A549 (cell line): ENCODE data around the gene TBR1. TPM values are rescaled to one million over a fixed set of nuclear protein-coding genes. Genes with fewer than 3 reads are reported as not detected.

ENCODE experiments used
- ATAC-seq, 2 experiments: fragments of 200-7000 bp in 1 of 2; fragments of >200 bp in 1 of 2; cut with Nextera tagmentation in 1 of 2; cut with Tn5 transposase in 1 of 2; 3 replicates each; pipeline versions ENCODE4 v1.8.0 to v1.9.1; 2018 to 2020; ENCODE audit warnings: mild to moderate bottlenecking in 1 of 2, moderate library complexity in 1 of 2
- CTCF ChIA-PET: fragments of 300-600 bp; sonication (Branson Sonifier 250); formaldehyde crosslinking; extraction: SDS; loops from one replicate; lab custom pipeline; 2021; ENCODE audit warnings: antibody characterized with exemption, inconsistent platforms; lab: Yijun Ruan, JAX
- POLR2A ChIA-PET: fragments of 350-600 bp; formaldehyde crosslinking; extraction: SDS; loops from one replicate; lab custom pipeline; 2021; ENCODE audit warnings: antibody characterized with exemption, inconsistent platforms; lab: Yijun Ruan, JAX
- DNase-seq, 2 experiments: peaks; one replicate each; pipeline versions ENCODE4 v3.0.0 to v3.0.0-alpha.2; 2011 to 2016; ENCODE audit warnings: low read depth in 1 of 2, low spot score in 1 of 2
- FAIRE-seq: peaks from 2 replicates; lab custom pipeline; 2011; peaks lifted over from hg19 to GRCh38; lab: Jason Lieb, UNC
- H3K27ac ChIP-seq, 2 experiments: fragments of >200 bp; sonication (Bioruptor Twin); formaldehyde crosslinking; 3 replicates each; pipeline ENCODE4 v1.5.1; 2016 to 2017
- H3K4me1 ChIP-seq: fragments of >200 bp; sonication (Bioruptor Twin); formaldehyde crosslinking; 3 replicates; pipeline ENCODE4 v1.6.1; 2016
- H3K4me2 ChIP-seq: fragments of >200 bp; sonication (Bioruptor Twin); formaldehyde crosslinking; 3 replicates; pipeline ENCODE4 v1.6.1; 2016
- H3K4me3 ChIP-seq: fragments of >200 bp; sonication (Bioruptor Twin); formaldehyde crosslinking; 3 replicates; pipeline ENCODE4 v1.5.1; 2016
- H3K9me3 ChIP-seq: fragments of >200 bp; sonication (Bioruptor Twin); formaldehyde crosslinking; 3 replicates; pipeline ENCODE4 v1.6.1; 2016
- BHLHE40 ChIP-seq: IDR thresholded peaks from 2 replicates; pipeline ENCODE4 v1.6.1; 2012; ENCODE audit warnings: low read depth, low read length, inconsistent platforms
- CBX2 ChIP-seq: fragments of 200-600 bp; sonication (generic); IDR thresholded peaks from 2 replicates; pipeline ENCODE4 v1.6.1; 2016; ENCODE audit warnings: low read depth, mild to moderate bottlenecking, borderline replicate concordance
- CBX8 ChIP-seq: fragments of 200-600 bp; sonication (generic); IDR thresholded peaks from 2 replicates; pipeline ENCODE4 v1.6.1; 2016
- E2F6 ChIP-seq: IDR thresholded peaks from 2 replicates; pipeline ENCODE4 v1.6.1; 2012; ENCODE audit warnings: low read depth, borderline replicate concordance
- EHF ChIP-seq: fragments of 250-450 bp; sonication (Bioruptor Pico); IDR thresholded peaks from 2 replicates; pipeline ENCODE4 v1.5.0; 2020; ENCODE audit warnings: mild to moderate bottlenecking
- EHMT2 ChIP-seq: fragments of 200-600 bp; sonication (generic); IDR thresholded peaks from 2 replicates; pipeline ENCODE4 v1.6.1; 2016; ENCODE audit warnings: antibody characterized with exemption, low read depth, mild to moderate bottlenecking, moderate library complexity
- FOXS1 ChIP-seq: fragments of 250-450 bp; sonication (Bioruptor Pico); IDR thresholded peaks from 2 replicates; pipeline ENCODE4 v1.5.0; 2020; ENCODE audit warnings: mild to moderate bottlenecking, moderate library complexity
- GATA3 ChIP-seq: IDR thresholded peaks from 2 replicates; pipeline ENCODE4 v1.6.1; 2012; ENCODE audit warnings: borderline replicate concordance
- HDAC2 ChIP-seq: fragments of 200-600 bp; sonication (generic); IDR thresholded peaks from 2 replicates; pipeline ENCODE4 v1.6.1; 2016
- HOXB13 ChIP-seq: fragments of 250-450 bp; sonication (Bioruptor Pico); IDR thresholded peaks from 2 replicates; pipeline ENCODE4 v1.5.0; 2020; ENCODE audit warnings: low read depth, mild to moderate bottlenecking, moderate library complexity
- JUN ChIP-seq, 2 experiments: fragments of >200 bp; sonication (Bioruptor Twin); formaldehyde crosslinking; IDR thresholded peaks; 2 replicates in 1 of 2; 3 replicates in 1 of 2; pipeline ENCODE4 v1.6.1; 2016 to 2017
- MAFK ChIP-seq: fragments of 450-650 bp; IDR thresholded peaks from 2 replicates; pipeline ENCODE4 v1.6.1; 2014; ENCODE audit not compliant: partially characterized antibody
- MYC ChIP-seq: IDR thresholded peaks from 2 replicates; pipeline ENCODE4 v1.6.1; 2012; ENCODE audit warnings: mild to moderate bottlenecking, inconsistent platforms, low read length, improper control_type of control experiment, borderline replicate concordance
- NPAS2 ChIP-seq: fragments of 250-450 bp; sonication (Bioruptor Pico); IDR thresholded peaks from 2 replicates; pipeline ENCODE4 v1.8.0; 2022; ENCODE audit warnings: mild to moderate bottlenecking, moderate library complexity, borderline replicate concordance
- POLR2A ChIP-seq: IDR thresholded peaks from 2 replicates; pipeline ENCODE4 v1.6.1; 2012; ENCODE audit warnings: mild to moderate bottlenecking, low read length
- POLR2AphosphoS2 ChIP-seq: conservative IDR thresholded peaks from 2 replicates; pipeline ENCODE4 v1.6.1; 2012; ENCODE audit warnings: low read length, improper control_type of control experiment, inconsistent platforms
- RCOR1 ChIP-seq: fragments of 150-350 bp; IDR thresholded peaks from 2 replicates; pipeline ENCODE4 v1.6.1; 2014; ENCODE audit warnings: antibody characterized with exemption, low read length, low read depth
- RFX5 ChIP-seq: fragments of 450-650 bp; IDR thresholded peaks from 2 replicates; pipeline ENCODE4 v1.7.1; 2014; ENCODE audit warnings: antibody characterized with exemption, mild to moderate bottlenecking, moderate library complexity
- RNF2 ChIP-seq: fragments of 200-600 bp; sonication (generic); IDR thresholded peaks from 2 replicates; pipeline ENCODE4 v1.6.1; 2016; ENCODE audit warnings: low read depth, mild to moderate bottlenecking, antibody characterized with exemption, moderate library complexity, borderline replicate concordance
- SREBF2 ChIP-seq: fragments of 450-650 bp; IDR thresholded peaks from 2 replicates; pipeline ENCODE4 v1.6.1; 2014; ENCODE audit warnings: mild to moderate bottlenecking, moderate library complexity
- TFCP2L1 ChIP-seq: fragments of 250-450 bp; sonication (Bioruptor Pico); IDR thresholded peaks from 2 replicates; pipeline ENCODE4 v1.5.0; 2021; ENCODE audit warnings: mild to moderate bottlenecking
- WGBS: methylation state at CpG from one replicate; pipeline ENCODE4 v1.1.6; 2017; ENCODE audit errors: missing lambda C conversion rate; 5-methylcytosine and 5-hydroxymethylcytosine counted together
- polyA plus RNA-seq, 4 experiments: library from polyadenylated mRNA; depleted of rRNA in 3 of 4; stranded (reverse); fragments of >200 nt; fragmentation: RNase III in 1 of 4; extraction: RNeasy Plus Mini Kit Qiagen cat#74134 plus additional on column Dnase treatment in 1 of 4; gene quantifications; 2 replicates in 3 of 4; 3 replicates in 1 of 4; pipeline ENCODE4 v1.2.3, GENCODE V29; 2011 to 2017
- TF ChIP-seq, protein P1 (sequence below): fragments of >200 bp; sonication (Bioruptor Twin); formaldehyde crosslinking; IDR thresholded peaks from 3 replicates; pipeline ENCODE4 v1.6.1; 2016
- TF ChIP-seq, protein P2 (sequence below): IDR thresholded peaks from 2 replicates; pipeline ENCODE4 v1.6.1; 2012
- TF ChIP-seq, protein P3 (sequence below): fragments of 250-450 bp; sonication (Bioruptor Pico); IDR thresholded peaks from 2 replicates; pipeline ENCODE4 v1.5.0; 2020; ENCODE audit warnings: low read depth, mild to moderate bottlenecking, moderate library complexity
- TF ChIP-seq, protein P4 (sequence below): fragments of 150-350 bp; IDR thresholded peaks from 2 replicates; pipeline ENCODE4 v1.6.1; 2014; ENCODE audit warnings: low read depth, mild to moderate bottlenecking, low read length

TBR1 gene
- polyA plus RNA-seq, 2 of the 4 experiments (the other 2 are of a cell fraction): 0.01 to 0.09 TPM

DNA sequence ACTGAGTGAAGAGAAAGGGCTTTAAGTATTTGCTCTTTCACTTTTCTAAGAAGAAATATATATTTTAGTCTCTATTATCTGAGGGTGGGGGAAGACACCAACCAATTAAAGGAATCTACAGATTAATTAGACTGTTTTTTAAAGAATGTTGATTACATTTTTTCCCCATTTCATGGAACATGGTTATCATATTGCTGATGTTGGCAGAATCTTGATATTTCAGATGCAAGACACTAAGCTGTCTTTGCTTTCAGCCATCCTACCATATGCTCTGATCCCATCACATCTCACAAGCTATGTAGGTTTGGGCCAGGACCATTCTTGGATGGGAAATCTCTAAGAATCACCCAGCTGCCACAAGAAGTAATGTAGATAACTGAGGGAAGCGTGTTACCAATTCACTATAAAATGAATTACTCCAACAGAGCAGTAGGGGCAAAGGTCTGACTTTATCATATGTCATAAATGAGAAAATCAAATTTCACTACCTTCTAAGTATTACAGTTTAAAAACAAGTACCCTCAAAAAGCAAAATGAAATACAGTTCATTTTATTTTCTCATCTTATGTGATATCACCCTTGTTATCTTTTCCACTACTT, 6.7 kb upstream of the TBR1 start:
- CTCF ChIA-PET: no interaction called here
- no peak for ATAC-seq

GRCh38 chr2:161412346-161412745, 3.8 kb upstream of the TBR1 start:
- no peak for DNase-seq
- TF ChIP-seq HOXB13 (no peak), POLR2AphosphoS2 (no peak), POLR2A (no peak), E2F6 (no peak), EHMT2 (no peak), SREBF2 (no peak), CBX2 (no peak), TFCP2L1 (CRISPR knock-in tag) (no peak), RFX5 (no peak), NPAS2 (CRISPR knock-in tag) (no peak), EHF (CRISPR knock-in tag) (no peak), FOXS1 (CRISPR knock-in tag) (no peak)
- TF ChIP-seq, protein P1, sequence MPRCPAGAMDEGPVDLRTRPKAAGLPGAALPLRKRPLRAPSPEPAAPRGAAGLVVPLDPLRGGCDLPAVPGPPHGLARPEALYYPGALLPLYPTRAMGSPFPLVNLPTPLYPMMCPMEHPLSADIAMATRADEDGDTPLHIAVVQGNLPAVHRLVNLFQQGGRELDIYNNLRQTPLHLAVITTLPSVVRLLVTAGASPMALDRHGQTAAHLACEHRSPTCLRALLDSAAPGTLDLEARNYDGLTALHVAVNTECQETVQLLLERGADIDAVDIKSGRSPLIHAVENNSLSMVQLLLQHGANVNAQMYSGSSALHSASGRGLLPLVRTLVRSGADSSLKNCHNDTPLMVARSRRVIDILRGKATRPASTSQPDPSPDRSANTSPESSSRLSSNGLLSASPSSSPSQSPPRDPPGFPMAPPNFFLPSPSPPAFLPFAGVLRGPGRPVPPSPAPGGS: no peak
- TF ChIP-seq, protein P2, sequence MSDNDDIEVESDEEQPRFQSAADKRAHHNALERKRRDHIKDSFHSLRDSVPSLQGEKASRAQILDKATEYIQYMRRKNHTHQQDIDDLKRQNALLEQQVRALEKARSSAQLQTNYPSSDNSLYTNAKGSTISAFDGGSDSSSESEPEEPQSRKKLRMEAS: no peak
- TF ChIP-seq, protein P3, sequence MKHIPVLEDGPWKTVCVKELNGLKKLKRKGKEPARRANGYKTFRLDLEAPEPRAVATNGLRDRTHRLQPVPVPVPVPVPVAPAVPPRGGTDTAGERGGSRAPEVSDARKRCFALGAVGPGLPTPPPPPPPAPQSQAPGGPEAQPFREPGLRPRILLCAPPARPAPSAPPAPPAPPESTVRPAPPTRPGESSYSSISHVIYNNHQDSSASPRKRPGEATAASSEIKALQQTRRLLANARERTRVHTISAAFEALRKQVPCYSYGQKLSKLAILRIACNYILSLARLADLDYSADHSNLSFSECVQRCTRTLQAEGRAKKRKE (CRISPR knock-in tag): no peak
- TF ChIP-seq, all 56 proteins: peak for 0
- ChIA-PET CTCF (no interaction called here), POLR2A (no interaction called here)
- FAIRE-seq (no peak), ATAC-seq (no peak)
- Histone ChIP-seq H3K4me1 (no peaks in the 10 kb centered on the region), H3K4me2 (no peak overlapping the region), H3K9me3 (no peaks in the 10 kb centered on the region), H3K27ac (no peak overlapping the region), H3K4me3 (no peak overlapping the region)

More for the DNA sequence above, 6.7 kb upstream of the TBR1 start:
- Histone ChIP-seq H3K27ac (no peak overlapping the region), H3K4me3 (no peak overlapping the region), H3K4me2 (no peak overlapping the region), H3K9me3 (no peaks in the 10 kb centered on the region), H3K4me1 (no peaks in the 10 kb centered on the region)
- WGBS: 91% methylated on average over 1 of the region's 1 CpG
- FAIRE-seq: no peak
- no peak for DNase-seq
- POLR2A ChIA-PET: no interaction called here
- peak; percentile 79 for TF ChIP-seq MAFK
- no peak for TF ChIP-seq RNF2

DNA sequence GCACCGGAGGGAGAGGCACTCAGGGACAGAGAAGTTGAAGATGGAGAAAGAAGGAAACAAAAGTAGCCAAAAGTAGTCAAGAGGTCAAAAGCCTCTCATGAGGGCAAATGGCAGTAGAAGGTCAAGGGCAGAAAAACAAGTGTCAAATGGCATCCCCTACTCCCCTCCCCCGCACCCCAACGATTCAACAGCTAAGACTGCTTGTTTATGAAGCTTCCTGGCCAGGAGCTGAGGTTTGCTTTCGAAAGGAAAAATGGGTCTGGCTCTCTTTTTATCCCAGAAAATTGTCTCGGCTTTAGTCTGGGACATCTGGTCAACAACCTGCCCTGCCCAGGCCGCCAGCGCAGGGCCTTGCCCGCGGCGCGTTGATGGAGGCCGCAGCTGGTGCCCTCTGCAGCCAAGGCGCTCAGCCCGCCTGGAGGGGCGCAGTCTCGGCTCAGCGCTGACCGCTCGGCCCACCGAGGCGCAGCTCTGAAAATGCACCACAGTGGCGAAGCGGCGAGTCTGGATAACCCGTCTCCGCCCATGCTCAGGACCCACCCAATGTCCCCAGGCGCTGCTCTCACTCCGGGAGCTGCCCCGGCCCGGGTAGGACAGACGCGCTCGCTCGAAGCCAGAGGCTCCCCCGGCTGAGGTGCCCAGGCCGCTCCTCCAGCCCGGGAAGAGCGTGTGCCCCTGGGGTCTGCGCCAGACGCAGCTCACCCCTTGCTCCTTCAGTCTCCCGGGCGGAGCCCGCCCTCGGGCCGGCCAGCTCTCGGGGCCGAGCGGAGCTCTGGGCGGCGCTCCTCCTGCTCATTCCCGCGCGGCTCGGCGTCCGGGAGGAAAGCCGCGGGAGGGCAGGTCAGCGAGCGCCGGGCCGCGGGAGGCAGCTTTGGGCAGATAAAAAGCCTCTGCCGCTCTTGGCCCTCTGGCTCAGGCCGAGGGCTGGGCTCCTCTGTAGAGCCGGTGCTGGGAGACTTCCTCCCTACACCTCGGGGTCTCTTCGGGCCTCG, 1.8 kb upstream of the TBR1 start:
- Histone ChIP-seq H3K9me3 (no peaks in the 10 kb centered on the region), H3K4me1 (no peaks in the 10 kb centered on the region), H3K27ac (peak overlapping the region; percentile 67 to 87), H3K4me2 (peak overlapping the region; percentile 80), H3K4me3 (peak overlapping the region; percentile 50)
- ATAC-seq (peak; percentile 84 to 87), DNase-seq (peak; percentile 29 to 47), FAIRE-seq (no peak)
- 24% methylated on average over 21 of the region's 69 CpGs for WGBS
- POLR2A ChIA-PET: interaction anchor here (0.9 kb wide), 1 partner anchor 106 kb away, joined by 6 read pairs; the partner anchor contains the start of gene PSMD14
- CTCF ChIA-PET: interaction anchor here (0.7 to 1.3 kb wide), 2 partner anchors 10 to 49 kb away, joined by 3 read pairs; no protein-coding TSS in a partner anchor
- TF ChIP-seq MYC (no peak), JUN (IDR thresholded peaks at IDR 0.05) (peak in 1 of 2 experiments; percentile 42; a peak in 2 of 5 replicates), CBX8 (no peak), BHLHE40 (no peak), E2F6 (peak; percentile 80; the same call in 1 of the 2 replicates), RNF2 (peak; percentile 49; the same call in 1 of the 2 replicates), POLR2A (peak; percentile 33; the same call in 1 of the 2 replicates), GATA3 (no peak), HDAC2 (0 out of 2 replicates have a peak, but pooled peaks have one; percentile 62), RCOR1 (no peak)
- TF ChIP-seq, protein P4, sequence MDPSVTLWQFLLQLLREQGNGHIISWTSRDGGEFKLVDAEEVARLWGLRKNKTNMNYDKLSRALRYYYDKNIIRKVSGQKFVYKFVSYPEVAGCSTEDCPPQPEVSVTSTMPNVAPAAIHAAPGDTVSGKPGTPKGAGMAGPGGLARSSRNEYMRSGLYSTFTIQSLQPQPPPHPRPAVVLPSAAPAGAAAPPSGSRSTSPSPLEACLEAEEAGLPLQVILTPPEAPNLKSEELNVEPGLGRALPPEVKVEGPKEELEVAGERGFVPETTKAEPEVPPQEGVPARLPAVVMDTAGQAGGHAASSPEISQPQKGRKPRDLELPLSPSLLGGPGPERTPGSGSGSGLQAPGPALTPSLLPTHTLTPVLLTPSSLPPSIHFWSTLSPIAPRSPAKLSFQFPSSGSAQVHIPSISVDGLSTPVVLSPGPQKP: no peak
- TF ChIP-seq, protein P2: peak; percentile 41; the same call in 1 of the 2 replicates
